Neuronal stem cell (in vitro differentiated cells): ENCODE results near the gene PACS1.

Experiments
- DNase-seq: peaks from one replicate; pipeline ENCODE4 v3.0.0-alpha.2; 2013; ENCODE audit warnings: low spot score
- H2AFZ ChIP-seq: one replicate; pipeline ENCODE4 v1.6.1; 2013; ENCODE audit warnings: mild to moderate bottlenecking, low read length, inconsistent platforms
- H2AK5ac ChIP-seq: 2 replicates; pipeline ENCODE4 v1.6.1; 2013; ENCODE audit warnings: low read depth, mild to moderate bottlenecking, inconsistent platforms, low read length, moderate library complexity, mixed read lengths
- H2BK120ac ChIP-seq: 2 replicates; pipeline ENCODE4 v1.6.1; 2013; ENCODE audit warnings: low read depth, mild to moderate bottlenecking, inconsistent platforms, low read length, moderate library complexity, mixed read lengths
- H2BK12ac ChIP-seq: one replicate; pipeline ENCODE4 v1.6.1; 2013; ENCODE audit warnings: low read length, inconsistent platforms
- H2BK15ac ChIP-seq: 2 replicates; pipeline ENCODE4 v1.6.1; 2013; ENCODE audit warnings: mild to moderate bottlenecking, low read length, inconsistent platforms, mixed read lengths
- H2BK5ac ChIP-seq: one replicate; pipeline ENCODE4 v1.6.1; 2013; ENCODE audit warnings: inconsistent platforms, mild to moderate bottlenecking, low read length, moderate library complexity
- H3K14ac ChIP-seq: one replicate; pipeline ENCODE4 v1.6.1; 2013; ENCODE audit warnings: low read length, inconsistent platforms
- H3K18ac ChIP-seq: 2 replicates; pipeline ENCODE4 v1.6.1; 2013; ENCODE audit warnings: low read length, inconsistent platforms
- H3K23ac ChIP-seq: 2 replicates; pipeline ENCODE4 v1.6.1; 2013; ENCODE audit warnings: low read depth, mild to moderate bottlenecking, mixed read lengths, low read length, inconsistent platforms; ENCODE audit not compliant: poor library complexity
- H3K27ac ChIP-seq: replicated peaks from 3 replicates; pipeline ENCODE4 v1.5.1; 2013; ENCODE audit warnings: low read length, inconsistent platforms
- H3K27me3 ChIP-seq, 3 experiments: 2 replicates each; pipeline ENCODE4 v1.6.1; 2013; ENCODE audit warnings: low read length in 3 of 3, mild to moderate bottlenecking in 2 of 3, inconsistent platforms in 1 of 3, low read depth in 1 of 3, mixed read lengths in 1 of 3, moderate library complexity in 1 of 3; ENCODE audit not compliant: control insufficient read depth in 3 of 3, insufficient read depth in 3 of 3
- H3K36me3 ChIP-seq, 2 donors: replicated peaks in 1 of 2; 2 replicates each; pipeline ENCODE4 v1.6.1; 2013; ENCODE audit warnings: low read length in 2 of 2; ENCODE audit not compliant: control insufficient read depth in 2 of 2, insufficient read depth in 2 of 2
- H3K4ac ChIP-seq: 2 replicates; pipeline ENCODE4 v1.6.1; 2013; ENCODE audit warnings: inconsistent platforms, mild to moderate bottlenecking, low read length, moderate library complexity
- H3K4me1 ChIP-seq, 2 donors: 1 replicate in 1 of 2; 2 replicates in 1 of 2; pipeline ENCODE4 v1.6.1; 2013; ENCODE audit warnings: low read length in 2 of 2, low read depth in 1 of 2; ENCODE audit not compliant: control insufficient read depth in 2 of 2, insufficient read depth in 1 of 2
- H3K4me2 ChIP-seq: one replicate; pipeline ENCODE4 v1.6.1; 2013; ENCODE audit warnings: mild to moderate bottlenecking, low read length, inconsistent platforms; ENCODE audit not compliant: insufficient read depth, poor library complexity, severe bottlenecking
- H3K4me3 ChIP-seq, 2 donors: 2 replicates each; pipeline ENCODE4 v1.5.1; 2013; ENCODE audit warnings: low read length in 2 of 2, mild to moderate bottlenecking in 2 of 2, inconsistent platforms in 1 of 2, moderate library complexity in 1 of 2
- H3K79me1 ChIP-seq: one replicate; pipeline ENCODE4 v1.6.1; 2013; ENCODE audit warnings: low read depth, mild to moderate bottlenecking, inconsistent platforms, low read length, moderate library complexity
- H3K9ac ChIP-seq: one replicate; pipeline ENCODE4 v1.6.1; 2013; ENCODE audit warnings: mild to moderate bottlenecking, low read depth, low read length, inconsistent platforms; ENCODE audit not compliant: poor library complexity
- H3K9me3 ChIP-seq, 2 donors: replicated peaks in 1 of 2; 2 replicates each; pipeline versions ENCODE3 to v1.6.1; 2013; ENCODE audit warnings: low read length in 2 of 2, mild to moderate bottlenecking in 2 of 2, inconsistent platforms in 1 of 2, low read depth in 1 of 2, mixed read lengths in 1 of 2, moderate library complexity in 1 of 2; ENCODE audit not compliant: control insufficient read depth in 2 of 2, insufficient read depth in 1 of 2
- H4K8ac ChIP-seq: one replicate; pipeline ENCODE4 v1.6.1; 2013; ENCODE audit warnings: low read depth, mild to moderate bottlenecking, inconsistent platforms, low read length, moderate library complexity
- H4K91ac ChIP-seq: one replicate; pipeline ENCODE4 v1.6.1; 2013; ENCODE audit warnings: low read length, low read depth, mild to moderate bottlenecking, inconsistent platforms; ENCODE audit not compliant: poor library complexity
- WGBS, 2 donors: extraction: QIAGEN DNeasy Blood & Tissue Kit; methylation state at CpG; one replicate each; pipeline ENCODE4 v1.1.7; 2013; ENCODE audit warnings: missing lambda C conversion rate in 2 of 2, mixed read lengths in 1 of 2; ENCODE audit not compliant: insufficient read length in 2 of 2, insufficient replicate concordance in 1 of 2; ENCODE audit errors: extremely low coverage in 2 of 2; 5-methylcytosine and 5-hydroxymethylcytosine counted together

PACS1 gene

GRCh38 chr11:66068154-66068821, 1.8 kb upstream of the PACS1 start:
- no peak overlapping the region for H3K14ac ChIP-seq
- H3K4me1 ChIP-seq = peaks cover 4 to 7% of the 10 kb centered on the region in 2 donors
- no peak overlapping the region for H2AK5ac ChIP-seq
- peaks cover 2% of the 10 kb centered on the region for H3K79me1 ChIP-seq
- WGBS, 2 donors = no CpG with 5 or more reads among the region's 17 CpGs
- DNase-seq = peak; percentile 78
- no peak overlapping the region for H4K8ac ChIP-seq
- peaks cover 35 to 73% of the 10 kb centered on the region in 2 donors for H3K36me3 ChIP-seq
- no peak overlapping the region for H3K4me3 ChIP-seq
- no peak overlapping the region for H2BK120ac ChIP-seq
- no peak overlapping the region for H2BK15ac ChIP-seq
- no peak overlapping the region for H3K27ac ChIP-seq
- no peak overlapping the region for H2AFZ ChIP-seq
- H3K27me3 ChIP-seq = no peaks in the 10 kb centered on the region
- no peak overlapping the region for H3K4me2 ChIP-seq
- no peak overlapping the region for H2BK5ac ChIP-seq
- H3K4ac ChIP-seq = no peak overlapping the region
- no peak overlapping the region for H4K91ac ChIP-seq
- H3K18ac ChIP-seq = no peak overlapping the region
- H3K23ac ChIP-seq = no peak overlapping the region
- H2BK12ac ChIP-seq = no peak overlapping the region
- H3K9ac ChIP-seq = no peak overlapping the region
- H3K9me3 ChIP-seq = peaks cover 4 to 17% of the 10 kb centered on the region in 2 donors

GRCh38 chr11:66068923-66069714, 953 bp upstream of the PACS1 start:
- H4K91ac ChIP-seq = no peak overlapping the region
- H3K23ac ChIP-seq = no peak overlapping the region
- no peak overlapping the region for H3K14ac ChIP-seq
- H2AK5ac ChIP-seq = no peak overlapping the region
- H3K79me1 ChIP-seq = no peaks in the 10 kb centered on the region
- H3K4me3 ChIP-seq = peak overlapping the region; percentile 82 to 97
- no peak overlapping the region for H2BK120ac ChIP-seq
- H2BK12ac ChIP-seq = no peak overlapping the region
- H3K4me1 ChIP-seq = peaks cover 4 to 7% of the 10 kb centered on the region in 2 donors
- no peaks in the 10 kb centered on the region for H3K27me3 ChIP-seq
- peak overlapping the region; percentile 73 for H3K18ac ChIP-seq
- peaks cover 2 to 10% of the 10 kb centered on the region in 2 donors for H3K9me3 ChIP-seq
- WGBS, 2 donors = no CpG with 5 or more reads among the region's 14 CpGs
- H3K4me2 ChIP-seq = peak overlapping the region; percentile 70
- H3K36me3 ChIP-seq = peaks cover 28 to 71% of the 10 kb centered on the region in 2 donors
- no peak overlapping the region for H2BK15ac ChIP-seq
- peak overlapping the region; percentile 50 for H3K9ac ChIP-seq
- no peak for DNase-seq
- H3K4ac ChIP-seq = no peak overlapping the region
- peak overlapping the region; percentile 43 for H3K27ac ChIP-seq
- no peak overlapping the region for H2BK5ac ChIP-seq
- H2AFZ ChIP-seq = peak overlapping the region; percentile 90
- no peak overlapping the region for H4K8ac ChIP-seq

GRCh38 chr11:66070604-66071380, 720 bp downstream of the PACS1 start:
- H2AFZ ChIP-seq = peak overlapping the region; percentile 90
- H3K36me3 ChIP-seq = peaks cover 26 to 63% of the 10 kb centered on the region in 2 donors
- H3K27ac ChIP-seq = no peak overlapping the region
- peak overlapping the region; percentile 94 for H3K14ac ChIP-seq
- H3K18ac ChIP-seq = peak overlapping the region; percentile 93
- no peak overlapping the region for H2BK120ac ChIP-seq
- peaks cover 0 to 2% of the 10 kb centered on the region in 2 donors for H3K9me3 ChIP-seq
- H2BK15ac ChIP-seq = no peak overlapping the region
- H3K4me3 ChIP-seq = peak overlapping the region; percentile 82 to 97
- no peak overlapping the region for H3K4ac ChIP-seq
- no peak overlapping the region for H4K91ac ChIP-seq
- peak overlapping the region; percentile 99 for H3K9ac ChIP-seq
- H2BK5ac ChIP-seq = no peak overlapping the region
- H4K8ac ChIP-seq = no peak overlapping the region
- H3K4me1 ChIP-seq = peaks cover 4 to 7% of the 10 kb centered on the region in 2 donors
- no peaks in the 10 kb centered on the region for H3K79me1 ChIP-seq
- no peak overlapping the region for H2AK5ac ChIP-seq
- H3K23ac ChIP-seq = peak overlapping the region; percentile 68
- no peak overlapping the region for H2BK12ac ChIP-seq
- no peak for DNase-seq
- peak overlapping the region; percentile 70 for H3K4me2 ChIP-seq
- no peaks in the 10 kb centered on the region for H3K27me3 ChIP-seq
- WGBS, 2 donors = no CpG with 5 or more reads among the region's 60 CpGs
